T-helper 2 cell treated with Interferon-gamma antibody and Interleukin-4, amounts not matched to agents 5 μg/mL and 100 μg/mL, for 36 hours (primary cell): ENCODE measurements around the gene ERCC6L.

Source experiments
- DNase-seq: peaks from one replicate; pipeline ENCODE4 v3.0.0; 2021; ENCODE audit warnings: low spot score
- H3K27ac Mint-ChIP-seq: one replicate; pipeline ENCODE4 v1.8.0; 2021; ENCODE audit warnings: mild to moderate bottlenecking, mixed read lengths
- H3K27me3 Mint-ChIP-seq: one replicate; pipeline ENCODE4 v1.8.0; 2021; ENCODE audit warnings: low read depth, mixed read lengths
- H3K36me3 Mint-ChIP-seq: one replicate; pipeline ENCODE4 v1.8.0; 2021; ENCODE audit warnings: low read depth, mixed read lengths
- H3K4me1 Mint-ChIP-seq: one replicate; pipeline ENCODE4 v1.8.0; 2021; ENCODE audit warnings: low read depth, mixed read lengths
- H3K4me3 Mint-ChIP-seq: one replicate; pipeline ENCODE4 v1.8.0; 2022; ENCODE audit warnings: mild to moderate bottlenecking, moderate library complexity, mixed read lengths
- H3K9me3 Mint-ChIP-seq: one replicate; pipeline ENCODE4 v1.8.0; 2021; ENCODE audit warnings: mixed read lengths

The ERCC6L gene

GRCh38 chrX:72268597-72269365 is 30.0 kb upstream of the ERCC6L start:
- Mint-ChIP-seq H3K36me3 (peaks cover 40% of the 10 kb centered on the region), H3K4me3 (no peak overlapping the region), H3K27me3 (no peaks in the 10 kb centered on the region), H3K9me3 (no peaks in the 10 kb centered on the region), H3K4me1 (peaks cover 12% of the 10 kb centered on the region), H3K27ac (peak overlapping the region; percentile 45)
- no peak for DNase-seq

DNA sequence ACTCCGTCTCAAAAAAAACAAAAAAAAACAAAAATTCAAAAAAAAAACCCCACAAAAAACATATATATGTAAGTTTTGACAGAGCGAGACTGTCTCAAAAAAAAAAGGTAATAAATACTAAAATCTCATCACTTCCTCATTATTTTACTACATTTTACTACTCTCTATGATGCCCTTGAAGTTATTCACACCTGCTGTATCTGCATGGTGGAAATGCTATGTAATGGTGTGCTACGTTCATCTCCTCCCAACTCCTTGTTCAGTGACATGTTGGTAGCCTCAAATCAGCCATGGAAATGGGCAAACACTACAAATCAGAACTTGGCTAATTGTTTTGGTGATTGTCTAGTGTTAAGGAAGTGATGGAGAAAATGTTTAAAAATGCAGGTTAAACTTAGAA is 26.4 kb upstream of the ERCC6L start:
- Mint-ChIP-seq H3K4me1 (no peaks in the 10 kb centered on the region), H3K27me3 (no peaks in the 10 kb centered on the region), H3K9me3 (no peaks in the 10 kb centered on the region), H3K27ac (no peak overlapping the region), H3K4me3 (no peak overlapping the region), H3K36me3 (peaks cover 16% of the 10 kb centered on the region)
- no peak for DNase-seq

GRCh38 chrX:72262077-72262476 is 23.2 kb upstream of the ERCC6L start:
- H3K27ac Mint-ChIP-seq, result no peak overlapping the region
- no peaks in the 10 kb centered on the region for H3K27me3 Mint-ChIP-seq
- no peak for DNase-seq
- no peaks in the 10 kb centered on the region for H3K36me3 Mint-ChIP-seq
- no peaks in the 10 kb centered on the region for H3K9me3 Mint-ChIP-seq
- H3K4me3 Mint-ChIP-seq, result no peak overlapping the region
- H3K4me1 Mint-ChIP-seq, result no peaks in the 10 kb centered on the region

GRCh38 chrX:72260448-72260847 is 21.6 kb upstream of the ERCC6L start:
- Mint-ChIP-seq H3K4me1 (no peaks in the 10 kb centered on the region), H3K9me3 (no peaks in the 10 kb centered on the region), H3K27me3 (peaks cover 6% of the 10 kb centered on the region), H3K4me3 (no peak overlapping the region), H3K36me3 (no peaks in the 10 kb centered on the region), H3K27ac (no peak overlapping the region)
- DNase-seq, result no peak

DNA sequence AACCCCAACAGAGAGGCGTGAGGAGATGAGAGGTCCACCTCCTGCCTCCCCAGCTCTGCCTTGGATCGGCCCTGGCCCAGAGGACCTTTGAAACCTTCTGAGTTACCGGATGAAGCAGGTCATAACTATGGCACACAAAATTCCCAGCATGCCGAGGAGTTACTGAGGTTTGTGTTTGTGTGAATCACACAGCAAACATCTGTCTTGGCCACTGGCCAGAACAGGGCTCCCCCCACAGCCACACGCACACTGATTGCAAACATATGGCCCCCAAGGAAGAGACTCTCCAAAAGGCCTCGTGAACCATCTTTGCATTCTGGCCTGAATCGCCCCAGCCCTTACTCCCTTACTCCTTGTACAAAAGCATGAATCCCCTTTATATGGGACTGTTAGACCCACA is 19.3 kb upstream of the ERCC6L start:
- no peaks in the 10 kb centered on the region for H3K9me3 Mint-ChIP-seq
- no peaks in the 10 kb centered on the region for H3K36me3 Mint-ChIP-seq
- H3K27ac Mint-ChIP-seq, result no peak overlapping the region
- H3K4me1 Mint-ChIP-seq, result no peaks in the 10 kb centered on the region
- DNase-seq, result no peak
- no peak overlapping the region for H3K4me3 Mint-ChIP-seq
- H3K27me3 Mint-ChIP-seq, result peaks cover 19% of the 10 kb centered on the region

GRCh38 chrX:72255864-72256263 is 17.0 kb upstream of the ERCC6L start:
- H3K9me3 Mint-ChIP-seq, result no peaks in the 10 kb centered on the region
- H3K27ac Mint-ChIP-seq, result no peak overlapping the region
- no peaks in the 10 kb centered on the region for H3K36me3 Mint-ChIP-seq
- H3K4me3 Mint-ChIP-seq, result no peak overlapping the region
- DNase-seq, result no peak
- H3K27me3 Mint-ChIP-seq, result peaks cover 22% of the 10 kb centered on the region
- H3K4me1 Mint-ChIP-seq, result no peaks in the 10 kb centered on the region

- no peak overlapping the region for H3K27ac Mint-ChIP-seq
- no peak overlapping the region for H3K4me3 Mint-ChIP-seq
- no peaks in the 10 kb centered on the region for H3K9me3 Mint-ChIP-seq
- no peaks in the 10 kb centered on the region for H3K36me3 Mint-ChIP-seq
- peaks cover 22% of the 10 kb centered on the region for H3K27me3 Mint-ChIP-seq
- H3K4me1 Mint-ChIP-seq, result no peaks in the 10 kb centered on the region
- no peak for DNase-seq
These were observed 16.6 kb upstream of the ERCC6L start for GRCh38 chrX:72255445-72255844.

DNA sequence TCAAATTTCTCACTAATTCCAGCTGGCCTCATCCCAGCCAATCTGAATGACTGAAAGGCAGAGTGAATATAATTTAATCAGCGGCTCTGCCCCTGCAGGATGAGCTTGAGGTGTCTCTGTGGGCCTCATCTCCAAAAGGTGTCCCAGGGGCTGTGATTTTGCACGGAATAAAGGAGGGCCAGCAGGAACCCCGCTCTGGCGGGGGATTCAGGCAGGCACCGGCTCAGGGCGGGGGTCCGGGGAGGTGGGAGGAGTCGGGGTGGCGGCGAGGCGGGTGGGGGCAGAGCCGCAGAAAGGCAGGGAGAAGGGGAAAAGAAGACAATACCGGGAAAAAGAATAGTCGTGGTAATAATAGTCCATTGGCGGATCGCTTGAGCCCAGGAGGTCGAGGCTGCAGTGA is 16.0 kb upstream of the ERCC6L start:
- Mint-ChIP-seq H3K27me3 (peaks cover 22% of the 10 kb centered on the region), H3K9me3 (no peaks in the 10 kb centered on the region), H3K4me3 (no peak overlapping the region), H3K36me3 (no peaks in the 10 kb centered on the region), H3K4me1 (no peaks in the 10 kb centered on the region), H3K27ac (no peak overlapping the region)
- DNase-seq, result no peak

DNA sequence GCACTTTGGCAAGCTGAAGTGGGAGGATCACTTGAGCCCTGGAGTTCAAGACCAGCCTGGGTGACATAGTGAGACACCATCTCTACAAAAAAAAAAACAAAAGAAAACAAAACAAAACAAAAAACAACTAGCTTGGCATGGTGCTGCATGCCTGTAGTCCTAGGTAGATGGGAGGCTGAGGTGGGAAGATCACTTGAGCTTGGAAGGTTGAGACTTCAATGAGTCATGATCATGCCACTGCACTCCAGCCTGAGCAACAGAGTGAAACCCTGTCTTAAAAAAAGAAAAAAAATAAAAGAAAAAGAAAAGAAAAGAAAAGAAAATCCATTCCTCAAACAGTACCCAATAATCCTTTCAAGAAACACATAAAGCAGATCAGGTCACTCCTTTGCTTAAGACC is 14.9 kb upstream of the ERCC6L start:
- Mint-ChIP-seq H3K4me1 (no peaks in the 10 kb centered on the region), H3K4me3 (no peak overlapping the region), H3K36me3 (no peaks in the 10 kb centered on the region), H3K9me3 (no peaks in the 10 kb centered on the region), H3K27me3 (peaks cover 22% of the 10 kb centered on the region), H3K27ac (no peak overlapping the region)
- no peak for DNase-seq

DNA sequence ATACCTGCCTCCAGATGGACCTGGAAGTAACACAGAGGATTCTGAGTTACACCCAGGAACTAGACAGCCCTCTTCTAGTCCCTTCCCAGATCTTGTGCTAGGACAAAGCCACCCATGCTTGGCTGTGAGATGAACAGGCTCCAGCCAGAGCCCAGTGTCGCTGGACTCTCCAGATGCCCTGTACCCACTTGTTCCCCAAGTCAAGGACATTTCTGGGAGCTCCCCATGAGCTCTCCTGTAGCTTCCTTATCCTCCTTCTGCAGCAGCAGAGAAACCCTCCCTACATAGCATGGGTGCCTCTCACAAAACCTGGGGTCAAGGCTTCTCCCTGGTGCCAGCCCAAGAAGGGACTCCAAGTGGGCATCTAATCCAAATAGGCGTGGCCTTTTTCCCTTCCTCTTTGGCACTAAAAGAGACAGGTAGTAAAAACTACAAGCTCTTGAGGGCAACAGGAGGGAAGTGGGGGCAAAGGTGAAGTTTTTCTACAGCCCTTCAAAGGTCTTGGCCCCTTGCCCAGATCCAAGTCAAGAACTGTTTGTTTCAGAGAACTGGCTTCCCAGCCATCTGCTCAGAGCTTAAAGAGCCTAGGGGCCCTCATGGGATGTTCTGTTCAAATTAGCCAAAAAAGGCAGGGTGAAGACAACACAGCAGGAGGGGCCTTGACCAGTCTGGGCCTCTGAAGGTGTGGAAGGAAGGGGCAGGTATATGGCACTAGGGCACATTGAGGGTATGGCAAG is 8.5 kb upstream of the ERCC6L start:
- Mint-ChIP-seq H3K4me1 (peaks cover 1% of the 10 kb centered on the region), H3K4me3 (no peak overlapping the region), H3K9me3 (no peaks in the 10 kb centered on the region), H3K27me3 (no peaks in the 10 kb centered on the region), H3K27ac (no peak overlapping the region), H3K36me3 (no peaks in the 10 kb centered on the region)
- no peak for DNase-seq

GRCh38 chrX:72245461-72246089 is 6.7 kb upstream of the ERCC6L start:
- Mint-ChIP-seq H3K36me3 (no peaks in the 10 kb centered on the region), H3K9me3 (no peaks in the 10 kb centered on the region), H3K4me3 (no peak overlapping the region), H3K27me3 (no peaks in the 10 kb centered on the region), H3K27ac (no peak overlapping the region), H3K4me1 (peaks cover 1% of the 10 kb centered on the region)
- no peak for DNase-seq

- Mint-ChIP-seq H3K27ac (no peak overlapping the region), H3K4me3 (no peak overlapping the region), H3K27me3 (no peaks in the 10 kb centered on the region), H3K9me3 (no peaks in the 10 kb centered on the region), H3K4me1 (peaks cover 5% of the 10 kb centered on the region), H3K36me3 (peaks cover under 1% of the 10 kb centered on the region)
- DNase-seq, result no peak
These were observed 4.6 kb upstream of the ERCC6L start for GRCh38 chrX:72243472-72243871.

DNA sequence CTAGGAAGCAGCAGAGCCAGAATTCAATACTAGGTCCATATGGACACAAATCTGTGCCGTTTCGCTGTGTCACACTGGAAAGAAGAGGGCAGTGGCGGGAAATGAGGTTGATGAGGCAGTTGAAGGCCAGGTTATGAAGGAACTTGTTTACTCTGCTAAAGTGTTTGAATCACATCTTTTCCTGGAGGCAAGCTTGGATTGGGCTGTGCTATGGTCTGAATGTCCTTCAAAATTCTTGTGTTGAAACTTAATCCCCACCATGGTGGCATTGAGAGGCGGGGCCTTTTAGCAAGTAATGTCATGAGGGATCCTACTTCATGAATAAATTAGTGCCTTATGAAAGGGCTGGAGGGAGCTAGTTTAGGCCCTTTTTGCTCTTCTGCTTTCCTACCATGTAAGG is 2.1 kb upstream of the ERCC6L start:
- H3K27ac Mint-ChIP-seq, result no peak overlapping the region
- peaks cover 12% of the 10 kb centered on the region for H3K4me1 Mint-ChIP-seq
- no peaks in the 10 kb centered on the region for H3K27me3 Mint-ChIP-seq
- no peak for DNase-seq
- H3K4me3 Mint-ChIP-seq, result no peak overlapping the region
- H3K9me3 Mint-ChIP-seq, result no peaks in the 10 kb centered on the region
- H3K36me3 Mint-ChIP-seq, result peaks cover 8% of the 10 kb centered on the region

DNA sequence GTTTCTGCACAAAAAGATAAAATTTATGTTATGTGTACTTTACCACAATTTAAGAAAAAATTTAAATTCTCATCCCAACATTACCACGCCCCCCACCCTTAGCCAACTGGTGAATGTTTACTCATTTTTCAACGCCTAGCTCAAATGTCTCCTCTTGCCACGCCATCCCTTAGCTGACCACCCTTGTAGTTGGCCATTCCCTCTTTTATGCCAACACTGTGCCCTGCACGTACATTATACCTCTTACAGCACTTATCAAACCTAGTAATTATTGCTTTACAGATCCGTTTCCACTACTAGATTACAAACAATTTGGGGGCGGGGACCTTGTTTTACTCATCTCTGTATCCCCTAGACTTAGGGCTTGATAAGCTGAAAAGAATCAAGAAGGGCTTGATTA is 644 bp downstream of the ERCC6L start:
- Mint-ChIP-seq H3K4me1 (peaks cover 15% of the 10 kb centered on the region), H3K36me3 (peaks cover 18% of the 10 kb centered on the region), H3K27ac (no peak overlapping the region), H3K9me3 (no peaks in the 10 kb centered on the region), H3K4me3 (peak overlapping the region; percentile 87), H3K27me3 (no peaks in the 10 kb centered on the region)
- DNase-seq, result no peak
